ENCODE data around the gene COL6A5.
"Not testable (repeated sequence)": the region's sequence is repeated elsewhere in the genome, so short reads cannot be mapped to it uniquely, and the experiment has no call there.

Gene COL6A5

GRCh38 chr3:130386604-130387263, 41.3 kb downstream of the COL6A5 start:
- no peak for DNase-seq

GRCh38 chr3:130389743-130390478, 44.4 kb downstream of the COL6A5 start:
- DNase-seq = no peak

- DNase-seq = no peak
These were observed 46.8 kb downstream of the COL6A5 start for GRCh38 chr3:130392266-130392665.

GRCh38 chr3:130393594-130393993, 48.1 kb downstream of the COL6A5 start:
- no peak for DNase-seq

- DNase-seq = no peak
These were observed 49.9 kb downstream of the COL6A5 start for GRCh38 chr3:130395331-130395730.

GRCh38 chr3:130395916-130396315, 50.4 kb downstream of the COL6A5 start:
- no peak for DNase-seq

- no peak for DNase-seq
These were observed 58.9 kb downstream of the COL6A5 start for GRCh38 chr3:130404401-130404800.

GRCh38 chr3:130405956-130406355, 60.5 kb downstream of the COL6A5 start:
- no peak for DNase-seq

GRCh38 chr3:130408253-130408652, 62.8 kb downstream of the COL6A5 start:
- DNase-seq = not testable (repeated sequence)

GRCh38 chr3:130411320-130411719, 65.8 kb downstream of the COL6A5 start:
- DNase-seq = no peak

GRCh38 chr3:130412991-130413560, 67.6 kb downstream of the COL6A5 start:
- DNase-seq = no peak

- DNase-seq = no peak
These were observed 69.0 kb downstream of the COL6A5 start for GRCh38 chr3:130414457-130414856.

GRCh38 chr3:130420466-130420865, 75.0 kb downstream of the COL6A5 start:
- no peak for DNase-seq

- DNase-seq = no peak
These were observed 77.6 kb downstream of the COL6A5 start for GRCh38 chr3:130423064-130423463.

GRCh38 chr3:130424837-130425236, 79.4 kb downstream of the COL6A5 start:
- DNase-seq = no peak

- DNase-seq = no peak
These were observed 80.0 kb downstream of the COL6A5 start for GRCh38 chr3:130425484-130425883.

GRCh38 chr3:130426206-130426605, 80.7 kb downstream of the COL6A5 start:
- DNase-seq = no peak

- no peak for DNase-seq
These were observed 83.6 kb downstream of the COL6A5 start for GRCh38 chr3:130428871-130429712.

- no peak for DNase-seq
These were observed 84.2 kb downstream of the COL6A5 start for GRCh38 chr3:130429713-130430023.

GRCh38 chr3:130430266-130430665, 84.8 kb downstream of the COL6A5 start:
- DNase-seq = no peak

- DNase-seq = not testable (repeated sequence)
These were observed 86.6 kb downstream of the COL6A5 start for GRCh38 chr3:130432086-130432485.

- no peak for DNase-seq
These were observed 87.8 kb downstream of the COL6A5 start for GRCh38 chr3:130433306-130433705.

- no peak for DNase-seq
These were observed 96.8 kb downstream of the COL6A5 start for GRCh38 chr3:130442284-130442683.

Measured in T-helper 9 cell (primary cell).